IPS DF 19.7 (cell line): ENCODE data around the gene COL8A1.
"Not testable (repeated sequence)": the region's sequence is repeated elsewhere in the genome, so short reads cannot be mapped to it uniquely, and the experiment has no call there.

Source experiments
- DNase-seq: peaks from one replicate; pipeline ENCODE4 v3.0.0-alpha.2; 2013; ENCODE audit warnings: low read depth, low spot score

Gene COL8A1

GRCh38 chr3:99708207-99708745, 69.9 kb downstream of the COL8A1 start:
- DNase-seq: no peak

GRCh38 chr3:99709686-99710085, 71.3 kb downstream of the COL8A1 start:
- DNase-seq: no peak

- DNase-seq: no peak
These were observed 71.7 kb downstream of the COL8A1 start for GRCh38 chr3:99710094-99710493.

GRCh38 chr3:99711351-99711750, 73.0 kb downstream of the COL8A1 start:
- DNase-seq: no peak

GRCh38 chr3:99712291-99712954, 74.0 kb downstream of the COL8A1 start:
- no peak for DNase-seq

- no peak for DNase-seq
These were observed 75.0 kb downstream of the COL8A1 start for GRCh38 chr3:99713440-99713839.

GRCh38 chr3:99714146-99714545, 75.8 kb downstream of the COL8A1 start:
- DNase-seq: no peak

- DNase-seq: no peak
These were observed 76.2 kb downstream of the COL8A1 start for GRCh38 chr3:99714575-99714974.

- DNase-seq: no peak
These were observed 78.1 kb downstream of the COL8A1 start for GRCh38 chr3:99716463-99716995.

- no peak for DNase-seq
These were observed 82.7 kb downstream of the COL8A1 start for GRCh38 chr3:99720985-99721632.

GRCh38 chr3:99721633-99722007, 83.2 kb downstream of the COL8A1 start:
- DNase-seq: no peak

GRCh38 chr3:99724276-99724675, 85.9 kb downstream of the COL8A1 start:
- DNase-seq: no peak

- DNase-seq: no peak
These were observed 92.5 kb downstream of the COL8A1 start for GRCh38 chr3:99730870-99731269.

- no peak for DNase-seq
These were observed 93.1 kb downstream of the COL8A1 start for GRCh38 chr3:99731499-99731898.

GRCh38 chr3:99740371-99740770, 102.0 kb downstream of the COL8A1 start:
- DNase-seq: not testable (repeated sequence)

- no peak for DNase-seq
These were observed 103.2 kb downstream of the COL8A1 start for GRCh38 chr3:99741588-99741987.

GRCh38 chr3:99747915-99748314, 109.5 kb downstream of the COL8A1 start:
- DNase-seq: peak; percentile 15

GRCh38 chr3:99751649-99752048, 113.3 kb downstream of the COL8A1 start:
- DNase-seq: no peak

- peak; percentile 33 for DNase-seq
These were observed 115.0 kb downstream of the COL8A1 start for GRCh38 chr3:99753268-99753975.

GRCh38 chr3:99755831-99756230, 117.4 kb downstream of the COL8A1 start:
- DNase-seq: no peak

GRCh38 chr3:99757966-99758365, 119.6 kb downstream of the COL8A1 start:
- DNase-seq: no peak

- no peak for DNase-seq
These were observed 120.2 kb downstream of the COL8A1 start for GRCh38 chr3:99758502-99759177.
